ENCODE data around the gene BLOC1S2. TPM values are rescaled to one million over a fixed set of nuclear protein-coding genes. Genes with fewer than 3 reads are reported as not detected.

The BLOC1S2 gene
- polyA plus RNA-seq, 1 donor from 2014 or later: 299 TPM

GRCh38 chr10:100330079-100330478 lies 43.6 kb upstream of the BLOC1S2 start, which contains the start of gene PKD2L1:
PKD2L1 (minus strand) TSS chr10:100330228; CDS start chr10:100330103, 125 bp downstream.
- H3K36me3 ChIP-seq (ENCODE audit: insufficient read depth, low read length): no peaks in the 10 kb centered on the region
- no peaks in the 10 kb centered on the region for H3K9me2 ChIP-seq (ENCODE audit: insufficient read depth, low read length)
- no peak within 1 kb of the TSS for H3K4me3 ChIP-seq (ENCODE audit: low read length)
- peaks cover 7% of the 10 kb centered on the region for H3K27me3 ChIP-seq (ENCODE audit: insufficient read depth, low read depth, low read length)
- H3K27ac ChIP-seq (ENCODE audit: low read length): no peak within 1 kb of the TSS
- no peaks in the 10 kb centered on the region for H4K20me1 ChIP-seq (ENCODE audit: insufficient read depth)
- H2AFZ ChIP-seq (ENCODE audit: low read depth, low read length): no peak within 1 kb of the TSS
- no peaks in the 10 kb centered on the region for H3F3A ChIP-seq (ENCODE audit: insufficient read depth, low read length, poor library complexity, severe bottlenecking)
- no peaks in the 10 kb centered on the region for H3K79me2 ChIP-seq (replicated peaks; ENCODE audit: insufficient read depth, low read length)
- no peaks in the 10 kb centered on the region for H3K9me3 ChIP-seq (ENCODE audit: low read length)
- TF ChIP-seq CTCF (IDR thresholded peaks at IDR 0.05; ENCODE audit: poor library complexity, severe bottlenecking) (no peak), TAF1 (IDR thresholded peaks at IDR 0.05; ENCODE audit: low read depth) (no peak), EP300 (conservative IDR thresholded peaks at IDR 0.05; ENCODE audit: poor library complexity, severe bottlenecking) (no peak), REST (IDR thresholded peaks at IDR 0.05; ENCODE audit: borderline replicate concordance) (no peak), POLR2AphosphoS5 (IDR thresholded peaks at IDR 0.05) (no peak)
- H3K9ac ChIP-seq (ENCODE audit: low read length): no peak within 1 kb of the TSS
- no peak within 1 kb of the TSS for H3K4me2 ChIP-seq (ENCODE audit: low read length)

- Histone ChIP-seq H3K79me2 (replicated peaks; ENCODE audit: insufficient read depth, low read length) (no peaks in the 10 kb centered on the region), H3K27me3 (ENCODE audit: insufficient read depth, low read depth, low read length) (peaks cover 12% of the 10 kb centered on the region), H3K9me2 (ENCODE audit: insufficient read depth, low read length) (no peaks in the 10 kb centered on the region), H3K4me2 (ENCODE audit: low read length) (no peak overlapping the region), H2AFZ (ENCODE audit: low read depth, low read length) (no peak overlapping the region), H3K27ac (ENCODE audit: low read length) (no peak overlapping the region), H3K36me3 (ENCODE audit: insufficient read depth, low read length) (no peaks in the 10 kb centered on the region), H4K20me1 (ENCODE audit: insufficient read depth) (no peaks in the 10 kb centered on the region), H3K9ac (ENCODE audit: low read length) (no peak overlapping the region), H3K4me3 (ENCODE audit: low read length) (no peak overlapping the region), H3K9me3 (ENCODE audit: low read length) (no peaks in the 10 kb centered on the region), H3F3A (ENCODE audit: insufficient read depth, low read length, poor library complexity, severe bottlenecking) (no peaks in the 10 kb centered on the region)
- TF ChIP-seq TAF1 (IDR thresholded peaks at IDR 0.05; ENCODE audit: low read depth) (no peak), RAD21 (conservative IDR thresholded peaks at IDR 0.05) (no peak), POLR2AphosphoS5 (IDR thresholded peaks at IDR 0.05) (no peak), CTCF (IDR thresholded peaks at IDR 0.05; ENCODE audit: poor library complexity, severe bottlenecking) (no peak), REST (IDR thresholded peaks at IDR 0.05; ENCODE audit: borderline replicate concordance) (no peak), EZH2 (IDR thresholded peaks at IDR 0.05; ENCODE audit: borderline replicate concordance, insufficient read depth, low read length, poor library complexity, severe bottlenecking) (no peak), EP300 (conservative IDR thresholded peaks at IDR 0.05; ENCODE audit: poor library complexity, severe bottlenecking) (no peak), SMC3 (conservative IDR thresholded peaks at IDR 0.05; ENCODE audit: poor library complexity) (no peak)
Observed at GRCh38 chr10:100328198-100328597, 41.7 kb upstream of the BLOC1S2 start.

All from neural cell (in vitro differentiated cells).